ENCODE data around the gene REM1.
"Not testable (repeated sequence)": the region's sequence is repeated elsewhere in the genome, so short reads cannot be mapped to it uniquely, and the experiment has no call there.

Gene REM1

DNA sequence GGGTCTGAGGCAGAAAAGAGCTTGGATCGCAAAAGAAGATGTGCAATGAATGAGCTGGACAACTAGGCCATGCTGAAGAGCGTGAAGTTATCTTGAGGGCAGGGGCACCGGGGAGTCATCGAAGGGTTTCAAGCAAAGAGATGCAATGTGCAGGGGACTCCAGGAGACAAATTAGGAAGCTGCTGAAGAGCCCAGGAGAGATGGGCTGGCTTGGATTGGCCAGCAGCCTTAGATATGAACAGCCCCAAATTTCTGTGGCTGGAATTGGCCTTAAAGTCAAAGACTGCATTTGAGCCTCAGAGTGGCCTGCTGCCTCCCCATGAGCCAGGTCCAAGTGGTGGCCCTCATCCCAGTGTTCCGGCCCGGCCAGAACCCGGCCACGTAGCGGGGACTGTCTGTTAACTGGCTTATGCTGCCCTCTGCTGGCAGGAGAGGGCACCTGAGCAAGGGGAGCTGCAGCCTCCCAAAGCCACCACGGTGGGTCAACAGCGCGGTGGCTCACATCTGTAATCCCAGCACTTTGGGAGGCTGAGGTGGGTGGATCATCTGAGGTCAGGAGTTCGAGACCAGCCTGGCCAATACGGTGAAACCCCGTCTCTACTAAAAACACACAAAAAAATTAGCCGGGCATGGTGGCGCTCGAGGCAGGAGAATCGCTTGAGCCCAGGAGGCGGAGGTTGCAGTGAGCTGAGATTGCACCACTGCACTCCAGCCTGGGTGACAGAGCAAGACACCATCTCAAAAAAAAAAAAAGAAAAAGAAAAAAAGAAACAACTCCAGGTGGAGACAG, 28.0 kb downstream of the REM1 start:
- TF ChIP-seq, protein P1, sequence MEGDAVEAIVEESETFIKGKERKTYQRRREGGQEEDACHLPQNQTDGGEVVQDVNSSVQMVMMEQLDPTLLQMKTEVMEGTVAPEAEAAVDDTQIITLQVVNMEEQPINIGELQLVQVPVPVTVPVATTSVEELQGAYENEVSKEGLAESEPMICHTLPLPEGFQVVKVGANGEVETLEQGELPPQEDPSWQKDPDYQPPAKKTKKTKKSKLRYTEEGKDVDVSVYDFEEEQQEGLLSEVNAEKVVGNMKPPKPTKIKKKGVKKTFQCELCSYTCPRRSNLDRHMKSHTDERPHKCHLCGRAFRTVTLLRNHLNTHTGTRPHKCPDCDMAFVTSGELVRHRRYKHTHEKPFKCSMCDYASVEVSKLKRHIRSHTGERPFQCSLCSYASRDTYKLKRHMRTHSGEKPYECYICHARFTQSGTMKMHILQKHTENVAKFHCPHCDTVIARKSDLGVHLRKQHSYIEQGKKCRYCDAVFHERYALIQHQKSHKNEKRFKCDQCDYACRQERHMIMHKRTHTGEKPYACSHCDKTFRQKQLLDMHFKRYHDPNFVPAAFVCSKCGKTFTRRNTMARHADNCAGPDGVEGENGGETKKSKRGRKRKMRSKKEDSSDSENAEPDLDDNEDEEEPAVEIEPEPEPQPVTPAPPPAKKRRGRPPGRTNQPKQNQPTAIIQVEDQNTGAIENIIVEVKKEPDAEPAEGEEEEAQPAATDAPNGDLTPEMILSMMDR (IDR thresholded peaks at IDR 0.05; ENCODE audit: borderline replicate concordance, insufficient read depth, low read depth, low read length): peak; percentile 86
- not testable (repeated sequence) for H3K4me3 ChIP-seq (ENCODE audit: low read depth, low read length)

DNA sequence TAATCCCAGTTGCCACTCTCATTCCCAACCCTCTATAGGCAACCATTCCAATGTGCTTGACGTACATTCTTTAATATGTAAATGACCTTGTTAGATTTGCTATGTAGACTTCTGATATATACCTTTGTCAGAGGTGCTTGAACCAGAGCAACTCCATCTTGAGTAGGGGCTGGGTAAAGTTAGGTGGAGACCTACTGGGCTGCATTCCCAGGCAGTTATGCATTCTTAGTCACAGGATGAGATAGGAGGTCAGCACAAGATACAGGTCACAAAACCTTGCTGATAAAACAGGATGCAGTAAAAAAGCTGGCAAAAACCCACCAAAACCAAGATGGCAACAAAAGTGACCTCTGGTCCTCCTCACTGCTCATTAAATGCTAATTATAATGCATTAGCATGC, 30.8 kb downstream of the REM1 start:
- TF ChIP-seq, protein P1 (IDR thresholded peaks at IDR 0.05; ENCODE audit: borderline replicate concordance, insufficient read depth, low read depth, low read length): no peak
- H3K4me3 ChIP-seq (ENCODE audit: low read depth, low read length): no peak overlapping the region

DNA sequence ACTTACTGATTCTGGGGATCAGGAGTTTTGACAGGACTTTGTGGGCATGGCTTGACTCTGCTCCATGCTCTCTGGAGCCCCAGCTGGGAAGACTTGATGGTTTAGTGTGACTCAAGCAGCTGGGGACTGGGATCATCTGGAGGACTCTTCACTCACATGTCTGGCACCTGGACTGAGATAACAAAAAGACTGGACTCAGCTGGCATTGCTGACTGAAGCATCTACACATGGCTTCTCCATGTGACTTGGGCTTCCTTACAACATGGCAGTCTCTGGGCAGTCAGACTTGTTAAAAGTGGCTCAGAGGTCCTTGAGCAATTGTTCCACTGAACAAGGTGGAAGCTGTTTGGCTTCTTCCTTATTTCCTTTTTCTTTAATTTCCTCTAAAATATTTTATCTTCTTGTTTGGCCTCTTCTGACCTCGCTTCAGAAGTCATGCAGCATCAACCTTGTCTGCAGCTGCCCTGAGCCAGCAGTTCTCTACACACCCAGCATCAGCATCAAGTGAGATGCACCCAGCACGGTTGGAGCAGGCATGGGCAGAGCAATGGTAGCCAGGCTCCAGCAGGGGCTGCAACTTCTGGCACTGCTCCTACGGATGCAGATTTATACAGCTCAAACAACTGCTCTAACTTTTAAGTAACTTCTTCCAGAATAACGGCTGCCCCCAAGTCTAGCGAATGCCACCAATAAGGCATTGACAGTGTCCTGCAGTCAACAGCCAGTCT, 33.6 kb downstream of the REM1 start:
- no peak overlapping the region for H3K4me3 ChIP-seq (ENCODE audit: low read depth, low read length)

DNA sequence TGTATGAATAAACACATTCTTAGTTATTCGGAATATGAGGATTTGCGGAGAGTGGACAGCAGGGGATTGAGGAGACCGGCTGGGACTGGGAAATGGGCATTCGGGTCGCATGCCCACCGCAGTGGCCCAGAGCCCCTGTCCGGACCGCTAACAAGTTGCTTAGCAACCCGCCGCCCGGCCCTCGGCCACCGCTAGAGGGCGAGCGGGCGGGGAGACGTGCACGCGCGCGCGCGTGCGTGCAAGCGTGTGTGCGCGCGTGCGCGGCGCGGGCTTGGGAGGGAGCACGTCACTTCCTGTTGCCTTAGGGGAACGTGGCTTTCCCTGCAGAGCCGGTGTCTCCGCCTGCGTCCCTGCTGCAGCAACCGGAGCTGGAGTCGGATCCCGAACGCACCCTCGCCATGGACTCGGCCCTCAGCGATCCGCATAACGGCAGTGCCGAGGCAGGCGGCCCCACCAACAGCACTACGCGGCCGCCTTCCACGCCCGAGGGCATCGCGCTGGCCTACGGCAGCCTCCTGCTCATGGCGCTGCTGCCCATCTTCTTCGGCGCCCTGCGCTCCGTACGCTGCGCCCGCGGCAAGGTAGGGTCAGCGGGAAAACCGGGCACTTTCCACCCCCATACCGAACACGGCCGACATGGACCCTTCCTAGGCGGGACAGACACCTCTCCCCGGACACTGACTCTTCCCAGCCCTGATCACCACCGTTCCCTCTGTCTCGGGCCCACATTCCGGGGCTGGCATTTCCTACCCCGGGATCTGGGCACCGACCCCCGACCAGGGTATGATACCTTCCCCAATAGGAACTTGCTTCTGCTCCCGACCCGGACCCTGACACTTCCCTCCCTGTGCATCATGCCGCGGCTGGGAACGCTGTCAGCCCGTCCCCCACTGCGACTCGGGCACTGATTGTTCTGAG, 39.3 kb downstream of the REM1 start, which contains the start of gene HM13:
TSS of gene HM13 (plus strand) at position 289 of the 918 bp plus-strand sequence. CDS start at position 399, 110 bp downstream.
- H3K4me3 ChIP-seq (ENCODE audit: low read depth, low read length): peak within 1 kb of the TSS; percentile 76
- TF ChIP-seq, protein P1 (IDR thresholded peaks at IDR 0.05; ENCODE audit: borderline replicate concordance, insufficient read depth, low read depth, low read length): peak; percentile 100

More for the DNA sequence above, 33.6 kb downstream of the REM1 start:
- TF ChIP-seq, protein P1 (IDR thresholded peaks at IDR 0.05; ENCODE audit: borderline replicate concordance, insufficient read depth, low read depth, low read length): no peak

DNA sequence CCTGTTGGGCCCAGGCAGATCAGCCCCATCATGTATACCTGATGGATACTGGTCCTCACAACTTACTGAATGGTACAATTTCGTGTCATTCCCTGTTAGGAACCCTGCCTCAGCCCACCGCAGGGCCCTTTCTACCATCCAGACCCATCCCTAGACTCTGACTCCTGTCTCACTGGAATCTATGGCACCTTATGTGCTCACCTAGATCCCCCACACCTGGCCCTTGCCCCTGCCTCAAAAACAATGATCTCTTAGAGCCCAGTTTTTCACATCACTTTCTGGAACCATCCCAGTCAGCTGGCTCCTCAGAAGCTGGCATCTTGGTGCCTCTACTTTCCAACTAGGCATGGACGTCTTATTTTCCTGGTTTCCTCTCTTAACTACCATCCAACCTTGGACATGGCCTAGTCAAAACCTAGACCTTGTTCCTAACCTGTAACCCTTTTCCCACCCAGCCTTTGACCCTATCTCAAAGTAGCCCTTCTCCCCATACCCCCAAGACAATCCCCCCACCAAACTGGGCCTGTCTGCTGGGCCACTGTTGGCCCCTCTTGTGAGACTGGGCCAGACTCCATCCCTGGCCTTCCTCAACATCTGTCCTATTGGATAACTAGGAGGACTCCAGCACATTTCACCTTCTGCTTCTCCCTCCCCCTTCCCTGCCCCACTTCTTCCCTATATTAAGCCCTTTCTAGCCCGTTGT, 40.1 kb downstream of the REM1 start:
- peak overlapping the region; percentile 76 for H3K4me3 ChIP-seq (ENCODE audit: low read depth, low read length)
- TF ChIP-seq, protein P1 (IDR thresholded peaks at IDR 0.05; ENCODE audit: borderline replicate concordance, insufficient read depth, low read depth, low read length): no peak

DNA sequence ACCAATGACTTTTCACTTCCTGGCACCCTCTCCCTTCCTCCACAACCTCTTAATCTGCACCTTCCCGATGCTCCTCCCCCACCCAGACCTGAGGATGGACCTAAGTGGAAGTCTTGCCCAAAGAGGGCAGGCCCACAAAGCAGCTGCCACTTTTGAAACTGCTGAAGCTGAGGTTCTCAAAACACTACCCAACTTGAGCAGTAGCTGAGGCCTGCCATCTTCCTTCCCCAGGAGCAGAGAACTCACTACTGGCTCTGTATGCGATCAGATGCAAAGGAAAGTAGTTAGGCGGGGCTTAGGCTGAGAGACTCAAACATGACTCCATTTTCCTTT, 40.7 kb downstream of the REM1 start:
- peak overlapping the region; percentile 2 for H3K4me3 ChIP-seq (ENCODE audit: low read depth, low read length)
- TF ChIP-seq, protein P1 (IDR thresholded peaks at IDR 0.05; ENCODE audit: borderline replicate concordance, insufficient read depth, low read depth, low read length): no peak

Measured in GM12875 (cell line).